ENCODE results near the gene PRDM16. TPM values are rescaled to one million over a fixed set of nuclear protein-coding genes. Genes with fewer than 3 reads are reported as not detected.

The PRDM16 gene
- total and polyA plus RNA-seq, 2 of the 13 experiments (the other 11 are each of a cell fraction or from before 2014, with no cell fraction given): 0.15 to 0.81 TPM

- TF ChIP-seq FOSL1 (CRISPR knock-in tag; IDR thresholded peaks at IDR 0.05; ENCODE audit: borderline replicate concordance): no peak
- no peak for TF ChIP-seq FOXP1 (IDR thresholded peaks at IDR 0.05)
- TF ChIP-seq FOXP1 (CRISPR knock-in tag; IDR thresholded peaks at IDR 0.05): peak; percentile 53; the same call in 1 of the 2 replicates
- TF ChIP-seq ZBTB1 (CRISPR knock-in tag; IDR thresholded peaks at IDR 0.05; ENCODE audit: borderline replicate concordance): no peak
- TF ChIP-seq ZNF362 (CRISPR knock-in tag; IDR thresholded peaks at IDR 0.05; ENCODE audit: borderline replicate concordance): no peak
- TF ChIP-seq FOSL2 (CRISPR knock-in tag; IDR thresholded peaks at IDR 0.05): peak; percentile 30; the same call in 1 of the 2 replicates
- TF ChIP-seq AFF4 (CRISPR knock-in tag; IDR thresholded peaks at IDR 0.05): no peak
- TF ChIP-seq SRF (IDR thresholded peaks at IDR 0.05; ENCODE audit: low read depth, low read length): no peak
- peak; percentile 69 for TF ChIP-seq ZFX (CRISPR knock-in tag; IDR thresholded peaks at IDR 0.05; ENCODE audit: low read depth)
- no peak; the same call in 1 of the 2 replicates for TF ChIP-seq ZNF501 (CRISPR knock-in tag; IDR thresholded peaks at IDR 0.05)
- TF ChIP-seq YEATS2 (CRISPR knock-in tag; IDR thresholded peaks at IDR 0.05; ENCODE audit: borderline replicate concordance): no peak
- no peak for TF ChIP-seq ADNP (CRISPR knock-in tag; IDR thresholded peaks at IDR 0.05)
- peak; percentile 66; the same call in 1 of the 2 replicates for TF ChIP-seq JUN (CRISPR knock-in tag; IDR thresholded peaks at IDR 0.05)
- no peak for TF ChIP-seq ZBTB44 (CRISPR knock-in tag; IDR thresholded peaks at IDR 0.05)
- peak; percentile 21 for TF ChIP-seq RBM39 (IDR thresholded peaks at IDR 0.05; ENCODE audit: low read depth, low read length, poor library complexity, severe bottlenecking)
- no peak for TF ChIP-seq SP1 (IDR thresholded peaks at IDR 0.05)
- no peak for TF ChIP-seq SP1 (CRISPR knock-in tag; IDR thresholded peaks at IDR 0.05)
- TF ChIP-seq KDM5B (CRISPR knock-in tag; IDR thresholded peaks at IDR 0.05; ENCODE audit: borderline replicate concordance): peak; percentile 72; the same call in 1 of the 2 replicates
- TF ChIP-seq ZNF549 (CRISPR knock-in tag; IDR thresholded peaks at IDR 0.05): no peak
- no peak for TF ChIP-seq HMG20B (CRISPR knock-in tag; conservative IDR thresholded peaks at IDR 0.05)
- peak; percentile 79 for TF ChIP-seq SOX5 (CRISPR knock-in tag; IDR thresholded peaks at IDR 0.05; ENCODE audit: borderline replicate concordance)
- no peak for TF ChIP-seq ATF6 (CRISPR knock-in tag; conservative IDR thresholded peaks at IDR 0.05)
- TF ChIP-seq ZNF207 (IDR thresholded peaks at IDR 0.05; ENCODE audit: borderline replicate concordance): no peak
Measured at GRCh38 chr1:3340548-3341235, 271.7 kb downstream of the PRDM16 start (continued).
